GM12892 (cell line): ENCODE data around the gene DGKQ. TPM values are rescaled to one million over a fixed set of nuclear protein-coding genes. Genes with fewer than 3 reads are reported as not detected.

Source experiments
- DNase-seq: peaks from one replicate; pipeline ENCODE4 v3.0.0; 2011; ENCODE audit not compliant: insufficient read length
- FAIRE-seq: peaks from 2 replicates; lab custom pipeline; 2011; peaks lifted over from hg19 to GRCh38; lab: Jason Lieb, UNC
- POLR2A ChIP-seq: IDR thresholded peaks from 2 replicates; pipeline ENCODE4 v1.6.1; 2011; ENCODE audit warnings: low read depth, low read length, control low read depth
- POLR2AphosphoS5 ChIP-seq: IDR thresholded peaks from 2 replicates; pipeline ENCODE4 v1.6.1; 2011; ENCODE audit warnings: low read depth, low read length, control low read depth
- TAF1 ChIP-seq: IDR thresholded peaks from 2 replicates; pipeline ENCODE4 v1.6.1; 2011; ENCODE audit warnings: low read depth, mild to moderate bottlenecking, control low read depth, low read length, borderline replicate concordance
- polyA plus RNA-seq: library from polyadenylated mRNA; unstranded; fragments of >200 nt; gene quantifications from one replicate; pipeline ENCODE4 v1.2.1, GENCODE V29; 2012; ENCODE audit warnings: missing spikeins, inconsistent platforms; ENCODE audit not compliant: missing spikeins

DGKQ gene, protein sequence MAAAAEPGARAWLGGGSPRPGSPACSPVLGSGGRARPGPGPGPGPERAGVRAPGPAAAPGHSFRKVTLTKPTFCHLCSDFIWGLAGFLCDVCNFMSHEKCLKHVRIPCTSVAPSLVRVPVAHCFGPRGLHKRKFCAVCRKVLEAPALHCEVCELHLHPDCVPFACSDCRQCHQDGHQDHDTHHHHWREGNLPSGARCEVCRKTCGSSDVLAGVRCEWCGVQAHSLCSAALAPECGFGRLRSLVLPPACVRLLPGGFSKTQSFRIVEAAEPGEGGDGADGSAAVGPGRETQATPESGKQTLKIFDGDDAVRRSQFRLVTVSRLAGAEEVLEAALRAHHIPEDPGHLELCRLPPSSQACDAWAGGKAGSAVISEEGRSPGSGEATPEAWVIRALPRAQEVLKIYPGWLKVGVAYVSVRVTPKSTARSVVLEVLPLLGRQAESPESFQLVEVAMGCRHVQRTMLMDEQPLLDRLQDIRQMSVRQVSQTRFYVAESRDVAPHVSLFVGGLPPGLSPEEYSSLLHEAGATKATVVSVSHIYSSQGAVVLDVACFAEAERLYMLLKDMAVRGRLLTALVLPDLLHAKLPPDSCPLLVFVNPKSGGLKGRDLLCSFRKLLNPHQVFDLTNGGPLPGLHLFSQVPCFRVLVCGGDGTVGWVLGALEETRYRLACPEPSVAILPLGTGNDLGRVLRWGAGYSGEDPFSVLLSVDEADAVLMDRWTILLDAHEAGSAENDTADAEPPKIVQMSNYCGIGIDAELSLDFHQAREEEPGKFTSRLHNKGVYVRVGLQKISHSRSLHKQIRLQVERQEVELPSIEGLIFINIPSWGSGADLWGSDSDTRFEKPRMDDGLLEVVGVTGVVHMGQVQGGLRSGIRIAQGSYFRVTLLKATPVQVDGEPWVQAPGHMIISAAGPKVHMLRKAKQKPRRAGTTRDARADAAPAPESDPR
- 1.3 TPM for polyA plus RNA-seq

DNA sequence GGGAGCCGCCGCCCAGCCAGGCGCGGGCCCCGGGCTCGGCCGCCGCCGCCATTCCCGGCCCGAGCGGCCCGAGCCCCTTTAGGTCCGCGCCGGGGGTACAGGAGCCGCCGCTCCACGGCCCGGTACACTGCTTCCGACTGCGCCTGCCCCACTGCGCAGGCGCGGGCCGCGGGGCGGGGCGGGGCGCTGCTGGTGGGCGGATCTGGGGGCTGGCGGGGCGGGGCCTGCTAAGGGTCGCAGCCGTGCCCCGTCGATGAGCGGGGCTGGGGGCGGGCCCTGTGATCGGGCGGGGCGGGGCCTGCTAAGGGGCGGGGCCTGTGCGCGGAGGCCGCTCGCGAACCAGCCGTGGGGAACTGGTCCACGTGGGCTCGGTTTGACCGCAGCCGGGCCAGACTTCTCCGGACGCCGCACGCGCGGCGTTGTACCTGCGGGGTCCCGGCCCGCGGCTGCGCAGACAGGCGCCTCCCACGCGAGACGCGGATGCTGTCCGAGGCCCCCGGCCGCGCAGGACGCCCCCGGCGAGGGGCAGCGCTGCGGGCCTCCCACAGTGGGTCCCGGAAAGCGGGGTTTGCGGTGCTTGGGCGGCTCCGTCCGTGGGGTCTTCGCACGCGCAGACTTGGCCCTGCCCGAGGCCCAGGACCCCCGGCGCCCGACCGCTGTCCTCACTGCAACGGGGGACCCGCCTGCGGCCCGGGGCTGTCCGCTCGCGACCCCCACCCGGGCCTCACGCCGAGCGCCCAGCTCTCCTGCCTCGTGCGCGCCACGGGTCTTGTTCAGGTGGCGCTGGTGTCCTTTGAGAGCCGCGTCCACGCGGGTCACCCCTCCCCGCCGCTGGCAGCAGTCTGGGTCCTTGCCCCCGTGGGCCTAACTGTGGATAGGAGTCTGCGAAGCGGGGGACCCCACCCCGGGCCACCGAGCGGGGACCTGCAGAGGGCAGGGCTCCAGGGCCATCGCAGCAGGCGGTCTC, at the start of gene DGKQ:
DGKQ (minus strand) TSS at position 139 of the 967 bp plus-strand sequence; CDS start at position 52, 87 bp downstream.
- FAIRE-seq, result peak; percentile 54
- TF ChIP-seq POLR2AphosphoS5 (no peak), POLR2A (no peak), TAF1 (no peak)
- peak; percentile 97 for DNase-seq

DNA sequence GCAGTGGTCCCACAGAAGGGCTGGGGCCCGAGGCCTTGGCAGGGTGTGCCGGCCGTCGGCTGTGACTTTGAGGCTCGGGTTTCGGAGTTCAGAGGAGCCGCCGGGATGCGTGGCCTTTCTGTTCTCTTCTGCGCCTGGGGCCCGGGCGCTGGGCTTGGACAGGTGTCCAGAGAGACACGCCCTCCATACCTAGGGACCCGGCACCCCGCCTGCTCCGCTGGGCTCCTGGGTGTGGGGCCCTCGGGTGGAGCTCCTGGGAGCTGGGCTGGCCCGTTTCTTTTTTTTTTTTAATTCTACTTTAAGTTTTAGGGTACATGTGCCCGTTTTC, 49.3 kb upstream of the DGKQ start:
- FAIRE-seq, result no peak
- DNase-seq, result no peak

DNA sequence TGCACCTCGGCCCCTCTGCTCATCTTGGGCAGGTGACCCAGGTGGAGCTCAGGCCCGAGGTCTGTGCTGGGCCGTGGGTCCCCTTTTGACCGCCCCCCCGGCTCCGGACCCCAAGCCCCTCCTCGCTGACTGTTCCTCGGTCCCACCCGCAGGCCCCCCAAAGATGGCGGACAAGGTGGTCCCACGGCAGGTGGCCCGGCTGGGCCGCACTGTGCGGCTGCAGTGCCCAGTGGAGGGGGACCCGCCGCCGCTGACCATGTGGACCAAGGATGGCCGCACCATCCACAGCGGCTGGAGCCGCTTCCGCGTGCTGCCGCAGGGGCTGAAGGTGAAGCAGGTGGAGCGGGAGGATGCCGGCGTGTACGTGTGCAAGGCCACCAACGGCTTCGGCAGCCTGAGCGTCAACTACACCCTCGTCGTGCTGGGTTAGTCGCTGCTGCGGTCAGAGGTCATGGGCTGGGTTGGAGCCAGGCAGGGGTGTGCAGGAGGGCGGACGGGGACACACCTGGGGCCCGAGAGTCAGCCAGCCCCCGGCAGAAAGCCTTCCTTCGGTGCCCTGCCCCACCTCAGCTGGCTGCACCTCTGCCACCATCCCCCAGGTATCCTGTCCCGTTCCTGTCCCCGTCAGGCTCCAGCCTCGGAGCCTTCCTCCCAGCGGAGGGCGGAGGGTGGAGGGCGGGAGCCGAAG, 48.8 kb upstream of the DGKQ start:
- no peak for FAIRE-seq
- no peak for DNase-seq
- no peak for TF ChIP-seq POLR2A
- TF ChIP-seq POLR2AphosphoS5, result no peak
- TF ChIP-seq TAF1, result no peak

More for the DNA sequence above, 49.3 kb upstream of the DGKQ start:
- no peak for TF ChIP-seq POLR2AphosphoS5
- TF ChIP-seq TAF1, result no peak
- TF ChIP-seq POLR2A, result no peak

DNA sequence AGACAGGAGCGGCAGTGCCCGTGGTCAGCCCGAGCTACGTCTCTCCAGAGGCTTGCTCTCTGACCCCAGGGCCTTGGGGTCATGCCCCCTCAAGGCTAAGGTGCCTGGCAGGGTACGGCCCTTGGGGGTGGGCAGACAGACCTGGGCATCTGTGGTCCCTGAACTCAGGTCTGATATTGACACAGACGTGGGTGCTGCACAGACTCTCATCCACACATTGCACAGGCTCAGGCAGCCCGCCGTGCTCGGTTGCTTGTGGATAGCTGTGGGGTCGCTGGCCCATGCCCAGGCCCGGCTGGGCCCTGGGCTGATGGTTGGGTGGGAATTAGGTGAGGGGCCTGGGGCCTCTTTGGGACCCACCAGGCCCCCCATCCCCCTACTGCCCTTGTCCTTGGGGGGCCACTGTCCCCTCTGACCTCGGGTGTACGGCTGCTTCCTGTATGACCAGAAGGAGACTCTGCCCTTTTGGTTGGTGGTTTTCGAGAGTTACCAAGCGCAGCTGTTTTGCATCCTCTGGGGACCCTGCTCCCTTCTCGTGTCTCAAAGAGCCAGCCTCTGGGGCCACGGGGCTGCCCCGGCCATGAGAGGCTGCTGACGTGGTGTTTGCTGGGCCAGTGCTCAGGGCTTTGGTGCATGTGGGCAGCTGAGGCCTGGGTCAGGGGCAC, 48.1 kb upstream of the DGKQ start:
- no peak for TF ChIP-seq POLR2AphosphoS5
- no peak for TF ChIP-seq TAF1
- no peak for TF ChIP-seq POLR2A
- no peak for FAIRE-seq
- DNase-seq, result peak; percentile 74

DNA sequence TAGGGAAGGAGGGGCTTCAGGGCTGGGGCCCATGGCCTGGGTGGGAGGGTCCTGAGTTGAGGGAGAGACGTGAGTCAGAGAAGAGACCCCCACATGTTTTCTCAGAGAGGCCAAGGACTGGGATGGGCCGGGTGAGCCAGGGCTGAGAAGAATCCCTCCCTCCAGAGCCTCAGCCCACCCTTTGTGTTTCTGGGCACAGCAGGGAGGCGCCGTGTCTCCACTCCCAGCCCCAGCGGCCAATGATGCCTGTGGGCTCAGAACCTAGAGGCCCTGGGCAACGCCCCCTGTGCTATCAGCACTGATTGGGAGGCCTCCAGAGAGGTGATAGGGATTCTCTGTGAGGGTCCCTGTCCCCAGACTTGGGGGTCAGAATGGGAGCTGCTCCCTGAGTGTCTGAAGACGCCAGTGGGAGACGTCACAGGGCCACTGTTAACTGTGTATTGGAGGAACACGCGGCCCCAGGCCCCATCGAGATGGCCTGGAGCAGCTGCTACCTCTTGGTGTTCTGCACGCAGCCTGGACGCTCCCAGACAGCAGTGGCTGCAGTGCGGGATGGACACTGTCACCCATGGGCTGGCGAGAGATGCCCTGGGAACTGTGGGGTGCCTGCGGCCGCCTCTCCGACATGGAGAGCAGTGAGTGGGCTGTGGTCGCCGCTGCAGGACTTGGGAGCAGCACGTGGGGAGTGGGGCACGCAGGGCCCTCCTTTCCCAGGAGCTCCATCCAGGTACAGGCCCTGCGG, 46.5 kb upstream of the DGKQ start:
- DNase-seq (no peak), FAIRE-seq (no peak)
- TF ChIP-seq POLR2A, result no peak
- no peak for TF ChIP-seq TAF1
- TF ChIP-seq POLR2AphosphoS5, result no peak

DNA sequence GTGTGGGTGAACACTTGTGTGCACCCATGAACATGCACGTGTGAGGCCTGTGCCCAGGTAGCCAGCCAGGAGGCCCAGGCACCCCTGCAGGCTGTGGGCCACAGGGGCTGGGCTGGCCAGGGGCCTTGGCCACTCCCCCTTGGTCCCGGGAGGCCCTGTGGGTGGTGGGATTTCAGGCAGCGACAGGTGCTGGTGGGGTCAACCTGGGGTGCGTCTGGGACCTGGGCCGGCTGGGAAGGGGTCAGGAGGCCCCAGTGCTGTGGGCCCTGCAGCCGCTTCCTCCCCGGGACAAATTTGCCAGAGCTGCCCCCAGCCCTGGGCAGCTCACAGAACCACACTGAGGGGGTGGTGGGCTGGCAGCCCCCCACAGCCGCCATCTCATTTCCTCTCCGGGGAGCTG, 46.0 kb upstream of the DGKQ start:
- TF ChIP-seq TAF1, result no peak
- TF ChIP-seq POLR2AphosphoS5, result no peak
- FAIRE-seq (no peak), DNase-seq (no peak)

DNA sequence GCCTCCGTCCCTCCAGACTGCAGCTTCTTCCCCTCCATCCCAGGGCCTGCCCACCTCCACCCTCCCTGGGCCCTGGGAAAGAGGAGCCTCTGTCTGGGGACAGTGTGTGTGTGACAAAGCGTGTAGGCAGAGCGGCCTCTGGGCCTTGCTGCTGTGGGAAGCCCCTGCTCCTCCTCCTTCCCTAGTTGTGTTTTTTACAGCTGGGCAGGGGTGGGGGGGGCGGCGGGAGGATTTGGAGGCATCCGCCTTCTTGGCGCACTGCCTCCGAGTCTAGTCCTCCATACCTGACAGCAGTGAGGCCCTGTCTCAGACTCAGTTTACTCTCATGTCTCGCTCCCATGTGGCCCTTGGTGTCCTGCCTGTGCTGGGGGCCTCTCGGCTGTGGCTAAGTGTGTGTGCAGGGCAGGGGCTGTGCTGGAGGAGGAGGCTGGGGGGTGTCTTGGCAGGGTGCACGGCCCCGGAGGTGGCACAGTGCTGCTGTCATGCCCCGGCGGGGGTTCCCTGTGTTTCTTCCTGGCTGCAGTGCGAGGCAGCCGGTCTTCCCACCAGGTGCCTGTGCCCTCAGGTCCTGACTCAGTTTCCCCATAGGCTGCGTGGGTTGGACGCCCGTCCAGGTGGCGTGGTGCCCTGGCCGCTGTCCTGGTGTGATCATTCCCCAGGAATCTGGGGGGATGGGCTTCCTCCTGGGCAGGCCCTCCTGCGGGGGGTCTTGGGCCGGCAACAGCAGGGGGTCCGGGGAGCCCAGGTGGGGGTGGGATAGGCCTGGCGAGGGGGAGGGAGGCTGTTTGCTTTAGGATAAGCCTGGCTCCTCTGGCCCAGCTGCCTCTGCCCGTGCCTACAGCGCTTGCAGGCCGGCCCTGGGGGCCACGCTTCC, 45.0 kb upstream of the DGKQ start:
- FAIRE-seq (no peak), DNase-seq (no peak)
- TF ChIP-seq POLR2A (no peak), TAF1 (no peak), POLR2AphosphoS5 (no peak)

DNA sequence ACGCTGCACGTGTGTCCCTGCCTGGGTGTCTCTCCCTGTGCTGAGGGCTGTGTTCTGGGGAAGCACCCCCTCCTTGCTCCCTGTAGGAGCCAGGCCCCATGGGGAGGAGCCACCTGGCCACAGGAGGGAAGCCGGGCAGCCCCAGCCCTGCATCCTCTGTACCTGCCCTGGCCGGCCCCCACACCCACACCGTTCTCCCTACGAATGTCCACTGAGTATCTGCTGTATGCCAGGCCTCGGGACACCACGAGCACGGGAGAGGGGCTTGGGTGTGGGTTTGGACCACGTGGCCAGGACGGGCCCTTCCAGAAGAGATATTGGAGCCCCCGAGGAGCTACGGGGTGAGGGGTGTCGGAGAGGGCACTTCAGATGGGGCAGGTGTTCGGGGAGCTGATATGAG, 44.3 kb upstream of the DGKQ start:
- DNase-seq, result no peak
- no peak for FAIRE-seq
- TF ChIP-seq TAF1 (no peak), POLR2AphosphoS5 (no peak), POLR2A (no peak)

DNA sequence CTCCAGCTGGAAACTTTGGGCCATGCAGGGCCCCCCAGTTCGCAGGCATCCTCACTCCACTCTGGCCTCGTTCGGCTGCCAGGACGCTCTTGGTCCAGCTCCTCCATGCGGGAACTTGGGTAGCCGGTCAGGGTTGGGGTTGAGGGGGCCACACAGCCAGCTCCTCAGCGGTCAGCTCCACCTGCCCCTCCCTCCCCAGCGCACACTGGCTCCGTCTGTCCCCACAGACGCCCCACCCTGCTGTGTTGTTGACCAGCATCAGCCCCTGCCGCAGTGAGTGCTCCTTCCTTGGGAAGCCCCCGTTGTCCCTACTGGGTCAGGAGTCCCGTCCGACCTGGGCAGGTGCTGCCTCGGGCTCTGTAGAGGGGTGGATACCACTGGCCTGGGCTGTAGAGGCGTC, 43.8 kb upstream of the DGKQ start:
- no peak for DNase-seq

More for the DNA sequence above, 43.8 kb upstream of the DGKQ start:
- FAIRE-seq, result no peak
- TF ChIP-seq TAF1, result no peak
- TF ChIP-seq POLR2A, result no peak
- TF ChIP-seq POLR2AphosphoS5, result no peak
